Gastroesophageal sphincter (tissue), 4 donors: ENCODE measurements around the gene DDIAS. TPM values are rescaled to one million over a fixed set of nuclear protein-coding genes. Genes with fewer than 3 reads are reported as not detected.
A peak's percentile ranks its signal among the peaks of the same experiment; 100 is the strongest.

Experiments
- ATAC-seq: fragments of 150-250 bp; one replicate; pipeline ENCODE4 v1.9.1; 2016; ENCODE audit warnings: mild to moderate bottlenecking, moderate library complexity
- H3K27ac ChIP-seq, 4 donors: fragments of 200-600 bp; sonication (generic) in 3 of 4; 1 replicate in 3 of 4; 2 replicates in 1 of 4; pipeline ENCODE4 v1.5.1; 2016 to 2019
- H3K27me3 ChIP-seq: fragments of 200-600 bp; sonication (generic); one replicate; pipeline ENCODE4 v1.5.1; 2019
- H3K36me3 ChIP-seq, 2 donors: fragments of 200-600 bp; sonication (generic); one replicate each; pipeline ENCODE4 v1.5.1; 2019; ENCODE audit warnings: control low read depth in 1 of 2
- H3K4me1 ChIP-seq, 3 donors: fragments of 200-600 bp; sonication (generic); 1 replicate in 2 of 3; 2 replicates in 1 of 3; pipeline ENCODE4 v1.5.1; 2016 to 2019; ENCODE audit warnings: control low read depth in 2 of 3
- H3K4me3 ChIP-seq, 2 donors: fragments of 200-600 bp; sonication (generic); one replicate each; pipeline ENCODE4 v1.5.1; 2019; ENCODE audit warnings: mild to moderate bottlenecking in 1 of 2, moderate library complexity in 1 of 2
- H3K9me3 ChIP-seq, 3 donors: fragments of 200-600 bp; sonication (generic); one replicate each; pipeline ENCODE4 v1.5.1; 2017 to 2019; ENCODE audit warnings: control low read depth in 2 of 3
- CTCF ChIP-seq, 4 experiments: fragments of 200-600 bp in 2 of 4; fragments of 450-650 bp in 2 of 4; sonication (generic) in 1 of 4; IDR thresholded peaks; one replicate each; pipeline ENCODE4 v1.5.1; 2017 to 2019; ENCODE audit warnings: antibody characterized with exemption in 4 of 4, mild to moderate bottlenecking in 2 of 4, moderate library complexity in 2 of 4
- EP300 ChIP-seq: sonication (generic); formaldehyde crosslinking; IDR thresholded peaks from one replicate; pipeline ENCODE4 v1.6.1; 2017; ENCODE audit warnings: antibody characterized with exemption, mild to moderate bottlenecking
- POLR2A ChIP-seq, 2 donors: fragments of 450-650 bp; IDR thresholded peaks; one replicate each; pipeline ENCODE4 v1.6.1; 2017; ENCODE audit warnings: antibody characterized with exemption in 2 of 2, mild to moderate bottlenecking in 2 of 2, moderate library complexity in 1 of 2
- POLR2AphosphoS5 ChIP-seq: sonication (generic); formaldehyde crosslinking; IDR thresholded peaks from one replicate; pipeline ENCODE4 v1.6.1; 2017; ENCODE audit warnings: antibody characterized with exemption
- WGBS, 2 donors: methylation state at CpG; one replicate each; pipeline ENCODE4 v1.1.5; 2018; ENCODE audit warnings: low coverage in 1 of 2; 5-methylcytosine and 5-hydroxymethylcytosine counted together
- total RNA-seq, 4 donors: library from RNA; depleted of rRNA; stranded (reverse); fragments of >200 nt; gene quantifications; one replicate each; pipeline ENCODE4 v1.1.0, GENCODE V29; 2016

The DDIAS gene
- total RNA-seq, 4 donors from 2014 or later: 0.31 to 2.3 (median 1.0) TPM

- H3K4me1 ChIP-seq: peaks cover 3 to 31% (median 13%) of the 10 kb centered on the region in 3 donors
- H3K4me3 ChIP-seq: peak within 1 kb of the TSS; percentile 72 to 77
- TF ChIP-seq POLR2A (IDR thresholded peaks at IDR 0.05): peak; percentile 60 to 80
- peak in 1 of 4 experiments; percentile 32 for TF ChIP-seq CTCF (IDR thresholded peaks at IDR 0.05)
- TF ChIP-seq EP300: no peak
- peak; percentile 51 for TF ChIP-seq POLR2AphosphoS5
- no peaks in the 10 kb centered on the region for H3K9me3 ChIP-seq
- no peaks in the 10 kb centered on the region for H3K36me3 ChIP-seq
- peak within 1 kb of the TSS; percentile 91 to 98 (median 92) for H3K27ac ChIP-seq
- ATAC-seq: peak; percentile 92
- WGBS, 2 donors: 0% methylated on average over 15 to 27 of the region's 40 CpGs
- H3K27me3 ChIP-seq: no peaks in the 10 kb centered on the region
Measured at GRCh38 chr11:82900277-82901164, 1.0 kb upstream of the DDIAS start, which contains the start of gene PRCP. TSS of gene PRCP (minus strand) at chr11:82900430. CDS start at chr11:82900402, 28 bp downstream.

DNA sequence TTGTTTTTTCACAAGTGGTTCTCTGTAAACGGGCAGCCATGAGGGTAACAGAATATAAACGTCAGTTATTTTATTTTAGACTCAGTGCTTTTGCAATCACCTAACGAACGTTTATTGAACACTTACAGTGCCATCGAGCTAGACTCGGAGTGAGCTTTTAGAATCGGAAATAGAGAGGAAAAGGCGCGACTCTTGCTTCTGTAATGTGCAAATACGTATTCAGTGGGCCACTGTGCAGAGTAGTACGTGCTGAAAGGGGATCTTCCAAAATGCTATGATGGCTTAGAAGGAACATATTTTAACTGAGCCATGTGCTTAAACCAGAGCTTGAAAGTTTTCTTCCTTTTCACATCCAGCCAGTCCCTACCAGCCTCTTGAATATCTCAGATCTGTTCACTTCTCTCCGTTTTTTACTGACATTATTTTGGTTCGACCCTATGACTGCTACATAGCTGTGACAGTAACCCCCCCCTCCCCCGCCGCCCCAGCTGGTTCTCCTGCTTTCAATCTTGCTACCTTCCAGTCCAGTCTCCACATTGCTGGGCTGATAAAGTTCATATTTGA, 468 bp downstream of the DDIAS start:
- no peaks in the 10 kb centered on the region for H3K36me3 ChIP-seq
- 0 to 1% methylated on average over 12 to 15 of the region's 15 CpGs for WGBS, 2 donors

GRCh38 chr11:82902880-82903279, 1.3 kb downstream of the DDIAS start:
- TF ChIP-seq EP300 (no peak), POLR2A (IDR thresholded peaks at IDR 0.05) (no peak), CTCF (IDR thresholded peaks at IDR 0.05) (no peak), POLR2AphosphoS5 (no peak)
- Histone ChIP-seq H3K27ac (no peak overlapping the region), H3K4me3 (no peak overlapping the region), H3K36me3 (no peaks in the 10 kb centered on the region), H3K9me3 (no peaks in the 10 kb centered on the region), H3K4me1 (peaks cover 3 to 31% (median 13%) of the 10 kb centered on the region in 3 donors), H3K27me3 (no peaks in the 10 kb centered on the region)
- no peak for ATAC-seq
- 72 to 75% methylated on average over 3 of the region's 3 CpGs for WGBS, 2 donors

More for the DNA sequence above, 468 bp downstream of the DDIAS start:
- ATAC-seq: no peak
- peak overlapping the region in 3 of 4 donors; percentile 92 to 98 (median 93) for H3K27ac ChIP-seq
- TF ChIP-seq POLR2A (IDR thresholded peaks at IDR 0.05) (no peak), EP300 (no peak), CTCF (IDR thresholded peaks at IDR 0.05) (no peak), POLR2AphosphoS5 (no peak)
- H3K27me3 ChIP-seq: no peaks in the 10 kb centered on the region
- no peaks in the 10 kb centered on the region for H3K9me3 ChIP-seq
- peaks cover 3 to 31% (median 13%) of the 10 kb centered on the region in 3 donors for H3K4me1 ChIP-seq
- peak overlapping the region; percentile 72 to 77 for H3K4me3 ChIP-seq

DNA sequence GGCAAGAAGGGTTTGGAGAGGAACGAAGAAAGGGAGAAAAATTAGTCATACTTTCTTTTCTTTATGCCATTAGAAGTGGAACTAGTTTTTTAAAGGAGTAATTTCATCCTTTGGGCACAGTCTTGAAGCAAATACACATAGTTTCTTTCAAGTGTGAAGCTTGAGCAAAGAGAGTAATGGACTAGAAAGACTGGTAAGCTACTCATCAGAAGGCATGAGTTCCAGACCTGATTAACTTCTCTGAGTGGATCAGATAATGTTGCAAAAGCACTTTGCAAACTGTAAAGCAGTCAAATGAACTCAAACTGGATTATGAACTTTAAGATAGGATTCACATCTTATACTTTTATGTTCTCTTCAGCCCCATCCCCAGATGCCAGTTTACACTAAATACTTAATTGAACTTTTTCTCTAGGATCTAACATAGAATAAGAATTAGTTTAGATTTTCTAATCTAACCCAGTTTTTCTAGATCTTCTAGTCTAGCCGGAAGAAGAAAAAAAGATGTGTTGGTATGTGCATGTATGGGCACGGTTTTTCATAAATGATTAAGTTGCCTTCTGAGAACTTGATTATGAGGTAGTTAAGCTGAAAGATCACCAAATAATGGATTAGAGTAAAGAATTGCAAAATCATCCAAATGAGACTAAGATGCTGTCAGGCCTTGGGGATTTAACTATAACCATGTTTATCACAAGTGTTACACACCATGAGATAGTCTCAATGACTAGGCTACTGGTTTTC, 2.5 kb downstream of the DDIAS start:
- no peaks in the 10 kb centered on the region for H3K27me3 ChIP-seq
- no peak overlapping the region for H3K27ac ChIP-seq
- no peaks in the 10 kb centered on the region for H3K9me3 ChIP-seq
- WGBS, 2 donors: 66 to 76% methylated on average over 3 of the region's 3 CpGs
- H3K4me3 ChIP-seq: no peak overlapping the region
- no peaks in the 10 kb centered on the region for H3K36me3 ChIP-seq
- peaks cover 3 to 21% (median 7%) of the 10 kb centered on the region in 3 donors for H3K4me1 ChIP-seq
- no peak for ATAC-seq
- TF ChIP-seq POLR2A (IDR thresholded peaks at IDR 0.05): no peak
- TF ChIP-seq CTCF (IDR thresholded peaks at IDR 0.05): no peak
- TF ChIP-seq POLR2AphosphoS5: no peak
- TF ChIP-seq EP300: no peak
